GM11168 (cell line): ENCODE measurements around the gene FAR2.
"Not testable (repeated sequence)": the region's sequence is repeated elsewhere in the genome, so short reads cannot be mapped to it uniquely, and the experiment has no call there.

Experiments
- in situ Hi-C: fragments of 300-500 bp; cut with MboI; formaldehyde crosslinking; loops from one replicate; pipeline ENCODE4 v1.12.0; 2022; ENCODE audit warnings: low sequenced_read_pairs; ENCODE audit not compliant: unreplicated experiment

The FAR2 gene

DNA sequence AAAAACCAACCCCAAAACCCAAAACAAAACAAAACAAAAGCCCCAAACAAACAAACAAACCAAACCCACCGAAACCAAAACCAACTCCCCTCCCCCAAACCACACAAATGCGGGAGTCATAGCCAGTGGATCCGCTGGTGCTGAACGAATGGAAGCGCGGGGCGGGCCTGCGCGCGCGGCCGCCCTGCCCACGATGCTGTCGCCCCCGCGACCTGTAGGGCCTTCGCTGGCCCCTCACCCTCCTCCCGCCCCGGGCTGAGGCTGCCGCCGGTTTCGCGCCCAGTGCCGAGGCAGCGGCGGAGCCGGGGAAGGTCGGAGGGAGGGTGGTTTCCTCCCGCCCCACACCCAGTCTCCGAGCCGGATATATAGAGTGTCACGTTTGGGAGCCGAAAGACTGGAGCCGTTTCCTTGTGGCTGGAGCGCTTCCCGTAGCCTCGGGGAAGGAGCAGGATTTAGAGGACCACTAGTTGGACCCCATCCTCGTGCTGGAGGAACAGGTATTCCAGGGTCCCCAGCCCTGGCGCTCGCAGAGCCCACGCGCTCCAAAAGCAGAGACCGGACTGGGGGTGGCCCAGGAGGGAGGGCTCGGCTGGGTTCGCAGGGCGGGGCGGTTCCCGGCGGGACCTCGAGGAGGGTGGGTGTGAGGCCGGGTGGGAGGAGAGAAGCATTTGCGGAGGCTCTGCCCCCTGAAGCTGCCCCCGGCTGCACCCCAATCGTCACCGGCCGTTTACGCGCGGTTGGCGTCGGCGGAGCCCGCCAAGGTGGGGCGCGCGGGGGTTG is at the start of gene FAR2:
TSS of gene FAR2 (plus strand) at position 368 of the 780 bp plus-strand sequence. CDS start 121,172 bp downstream, outside the sequence.
- in situ Hi-C loops = no loop called here

DNA sequence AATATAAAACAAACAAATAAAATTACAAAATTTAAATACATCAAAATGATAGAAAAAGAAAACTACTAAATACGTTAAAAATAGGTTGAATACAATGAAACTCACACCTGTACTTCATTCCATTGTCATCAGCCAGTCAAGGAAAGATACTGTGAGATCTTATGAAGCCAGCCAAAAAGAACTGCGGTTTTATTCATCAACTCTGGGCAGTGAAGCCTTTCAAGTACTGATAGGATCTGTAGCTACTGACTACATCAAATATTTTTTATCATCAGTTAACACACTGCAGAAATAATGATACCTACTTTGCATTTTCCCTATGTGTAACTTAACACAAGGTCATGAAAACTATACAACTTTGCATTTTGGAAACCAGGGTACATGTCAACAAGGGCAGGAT is 46.3 kb upstream of the FAR2 start:
- in situ Hi-C loops = no loop called here

DNA sequence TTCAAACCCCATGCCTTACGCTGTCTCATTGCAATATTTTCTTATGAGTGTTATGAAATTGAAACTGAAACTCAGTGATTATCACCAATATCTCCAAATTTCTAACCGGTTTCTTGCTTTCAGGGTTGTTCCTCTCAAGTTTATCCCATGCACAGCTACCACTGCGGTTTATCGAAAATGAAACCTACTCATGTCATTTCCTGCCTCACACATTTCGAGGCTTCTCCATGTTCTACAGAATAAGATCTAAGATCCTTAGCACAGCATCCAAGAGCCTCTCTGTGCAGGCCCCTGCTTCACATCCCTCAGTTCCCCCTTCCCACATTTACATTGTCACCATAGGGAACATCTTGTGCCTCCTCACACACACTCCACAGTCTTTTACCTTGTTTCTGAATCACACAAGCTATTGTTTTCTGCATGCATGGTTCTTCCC is 45.5 kb upstream of the FAR2 start:
- in situ Hi-C loops = no loop called here

DNA sequence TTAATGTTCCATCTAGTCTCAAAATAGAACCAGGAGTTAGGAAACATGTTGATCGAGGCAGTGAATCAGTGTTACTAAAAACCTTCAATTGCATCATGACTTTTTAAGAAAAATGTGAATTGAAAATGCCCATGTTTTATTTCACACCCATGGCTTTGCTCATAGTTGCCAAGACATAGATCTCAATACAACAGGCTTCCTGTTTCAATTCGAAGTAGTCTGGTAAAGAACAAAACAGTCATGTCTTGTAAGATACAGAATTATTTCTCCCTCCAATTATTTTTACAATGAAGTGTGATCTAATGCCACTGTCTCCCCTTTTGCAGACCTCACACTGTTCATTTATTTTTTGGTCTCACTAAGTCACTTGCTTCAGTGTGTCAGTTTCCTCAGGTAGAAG is 44.6 kb upstream of the FAR2 start:
- in situ Hi-C loops = no loop called here

DNA sequence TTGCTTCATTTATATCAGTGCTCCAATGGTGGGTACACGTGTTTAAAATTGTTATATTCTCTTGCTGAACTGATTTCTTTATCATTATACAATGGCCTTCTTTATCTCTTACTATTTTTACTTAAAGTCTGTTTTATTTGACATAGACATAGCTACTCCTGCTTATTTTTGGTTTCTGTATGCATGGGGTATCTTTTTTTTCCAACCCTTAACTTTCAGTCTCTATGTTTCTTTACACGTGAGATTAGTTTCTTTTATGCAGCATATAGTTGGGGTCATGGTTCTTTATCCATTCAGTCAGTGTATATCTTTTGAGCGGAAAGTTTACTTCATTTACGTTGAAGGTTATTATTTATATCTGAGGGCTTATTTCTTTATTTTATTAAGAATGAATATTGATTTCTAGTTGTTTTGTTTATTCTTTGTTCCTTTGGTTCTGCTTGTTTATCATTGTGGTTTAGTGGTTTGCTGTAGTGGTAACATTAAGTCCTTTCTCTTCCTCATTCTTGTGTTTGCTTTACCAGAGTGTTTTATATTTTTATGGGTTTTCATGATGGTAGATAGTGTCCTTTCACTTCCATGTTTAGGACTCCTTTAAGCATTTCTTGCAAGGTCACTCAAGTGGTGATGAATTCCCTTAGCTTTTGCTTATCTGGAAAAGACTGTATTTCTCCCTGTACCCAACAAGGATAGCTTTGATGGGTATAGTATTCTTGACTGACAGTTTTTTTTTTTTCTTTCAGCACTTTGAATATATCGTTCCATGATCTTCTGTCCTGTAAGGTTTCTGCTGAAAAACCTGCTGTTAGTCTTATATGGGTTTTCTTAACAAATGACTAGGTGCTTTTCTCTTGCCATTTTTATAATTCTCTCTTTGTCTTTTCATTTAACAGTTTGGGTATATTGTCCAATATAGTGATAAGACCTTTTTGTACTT is 38.3 kb upstream of the FAR2 start:
- in situ Hi-C loops = no loop called here

DNA sequence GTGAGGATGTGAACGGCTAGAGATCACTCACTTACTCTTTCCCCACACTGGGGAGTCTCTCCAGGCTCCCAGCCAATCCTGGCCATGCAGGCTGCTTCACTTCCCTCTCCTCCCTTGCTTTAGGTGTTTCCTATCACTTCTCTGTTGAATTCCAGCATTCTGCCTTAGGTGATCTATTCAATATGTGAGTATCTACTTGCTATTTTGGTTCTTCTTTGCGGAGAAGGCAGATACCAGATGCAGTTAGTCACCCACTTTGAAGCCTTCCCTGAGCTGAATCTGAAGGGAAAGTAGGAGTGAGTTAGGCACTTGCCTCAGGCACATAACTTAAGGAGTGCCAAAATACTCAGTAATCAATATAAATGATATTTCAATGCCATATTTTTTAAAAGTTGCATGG is 36.0 kb upstream of the FAR2 start:
- in situ Hi-C loops = no loop called here

DNA sequence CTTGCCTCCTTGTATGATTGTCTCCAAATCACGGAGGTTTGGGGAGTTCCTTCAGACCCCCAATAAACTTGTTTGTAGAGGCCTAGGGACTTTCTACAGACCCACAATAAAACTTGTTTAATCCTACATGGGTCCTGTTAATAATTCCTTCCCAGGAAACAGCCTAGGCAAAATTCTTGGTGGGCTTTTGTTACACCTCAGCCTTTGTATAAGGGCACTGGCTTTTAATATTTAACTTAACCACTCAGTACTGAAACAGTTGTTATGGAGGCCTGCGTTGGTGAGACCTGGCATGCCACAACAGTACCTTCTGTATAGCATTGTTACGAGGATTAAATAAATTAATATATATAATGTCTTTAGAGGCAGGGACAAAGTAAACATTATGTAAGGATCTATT is 32.7 kb upstream of the FAR2 start:
- in situ Hi-C loops = no loop called here

DNA sequence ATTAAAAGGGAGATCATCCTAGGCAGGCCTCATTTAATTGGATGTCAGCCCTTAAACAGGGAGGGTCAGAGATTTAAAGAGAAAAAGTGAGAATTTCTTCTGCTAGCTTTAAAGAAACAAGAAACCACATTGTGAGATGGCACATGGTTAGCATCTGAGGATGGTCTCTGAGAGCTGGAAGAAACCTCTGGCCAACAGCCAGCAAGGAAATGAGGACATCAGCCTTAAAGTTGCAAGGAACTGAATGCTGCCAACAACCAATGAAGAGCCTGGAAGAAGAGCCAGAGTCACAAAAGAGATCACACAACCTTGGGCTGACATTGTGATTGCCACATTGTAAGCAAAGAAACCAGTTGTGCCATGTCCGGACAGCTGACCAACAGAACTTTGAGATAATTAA is 17.5 kb upstream of the FAR2 start:
- in situ Hi-C loops = no loop called here

DNA sequence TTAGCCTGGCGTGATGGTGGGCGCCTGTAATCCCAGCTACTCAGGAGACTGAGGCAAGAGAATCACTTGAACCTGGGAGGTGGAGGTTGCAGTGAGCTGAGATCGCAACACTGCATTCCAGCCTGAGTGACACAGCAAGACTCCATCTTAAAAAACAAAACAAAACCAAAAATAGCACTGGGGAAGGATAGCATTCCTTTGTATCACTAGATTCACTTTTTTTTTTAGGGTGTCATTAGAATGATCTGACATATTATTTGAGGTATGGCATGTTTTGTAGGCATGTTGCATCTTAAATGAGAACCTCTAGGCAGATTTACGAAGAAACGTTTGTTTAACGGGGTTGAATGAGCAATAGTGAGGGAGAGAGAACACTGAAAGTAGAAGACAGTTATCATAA is 16.8 kb upstream of the FAR2 start:
- in situ Hi-C loops = no loop called here

DNA sequence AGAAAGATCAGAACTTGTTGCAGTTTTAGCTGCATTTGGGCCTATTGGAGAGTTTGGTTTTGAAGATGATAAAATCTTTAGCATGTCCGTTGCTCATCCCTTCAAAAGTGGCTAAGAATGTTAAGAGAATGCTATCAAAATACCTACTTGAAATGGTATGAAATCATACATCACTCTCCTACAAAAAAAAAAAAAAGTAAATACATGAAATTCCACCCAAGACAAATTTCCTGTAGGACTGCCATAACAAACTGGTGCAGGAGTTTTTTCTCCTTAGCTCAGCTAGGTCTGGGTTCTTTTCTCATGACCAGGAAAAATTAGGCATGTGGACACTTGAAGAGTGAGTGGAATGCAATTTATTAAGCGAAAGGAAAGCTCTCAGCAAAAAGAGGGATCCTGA is 15.9 kb upstream of the FAR2 start:
- in situ Hi-C loops = no loop called here

DNA sequence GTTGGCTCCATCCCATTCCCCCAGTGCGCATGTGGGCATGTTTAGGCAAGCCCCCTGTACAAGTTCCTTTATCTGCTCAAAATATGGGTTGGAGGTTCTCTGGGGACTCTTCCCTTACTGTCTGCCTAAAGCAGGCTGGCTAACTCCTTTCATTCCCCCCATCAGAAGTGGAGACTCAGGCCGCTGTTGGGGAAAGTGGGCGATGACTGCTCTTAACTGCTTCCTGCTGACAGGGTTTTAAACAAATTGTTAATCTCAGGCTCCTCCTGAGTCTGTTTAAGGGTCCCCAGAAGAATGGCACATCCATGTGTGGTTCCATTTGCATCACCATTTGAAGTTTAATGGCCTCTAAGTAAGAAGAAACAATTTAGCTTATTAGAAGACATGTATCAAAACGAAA is 15.4 kb upstream of the FAR2 start:
- in situ Hi-C loops = no loop called here

DNA sequence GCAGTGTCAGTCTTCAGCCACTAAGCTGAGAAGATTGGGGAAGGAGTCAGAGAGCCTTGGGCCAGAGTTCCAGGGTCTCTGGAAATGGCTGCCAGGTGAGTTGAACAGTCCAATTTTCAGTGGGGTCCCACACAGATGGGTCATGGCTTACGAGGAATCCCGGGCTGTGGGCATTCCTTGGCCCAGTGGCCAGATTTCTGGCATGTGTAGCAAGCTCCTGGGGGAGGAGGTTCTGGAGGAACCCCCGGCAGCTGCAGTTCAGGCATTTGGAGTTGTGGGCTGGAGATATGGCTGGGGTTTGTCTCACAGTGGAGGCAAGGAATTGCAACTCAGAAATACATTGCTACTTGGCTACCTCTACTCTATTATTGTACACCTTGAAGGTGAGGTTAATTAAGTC is 10.8 kb upstream of the FAR2 start:
- in situ Hi-C loops = not testable (repeated sequence)

DNA sequence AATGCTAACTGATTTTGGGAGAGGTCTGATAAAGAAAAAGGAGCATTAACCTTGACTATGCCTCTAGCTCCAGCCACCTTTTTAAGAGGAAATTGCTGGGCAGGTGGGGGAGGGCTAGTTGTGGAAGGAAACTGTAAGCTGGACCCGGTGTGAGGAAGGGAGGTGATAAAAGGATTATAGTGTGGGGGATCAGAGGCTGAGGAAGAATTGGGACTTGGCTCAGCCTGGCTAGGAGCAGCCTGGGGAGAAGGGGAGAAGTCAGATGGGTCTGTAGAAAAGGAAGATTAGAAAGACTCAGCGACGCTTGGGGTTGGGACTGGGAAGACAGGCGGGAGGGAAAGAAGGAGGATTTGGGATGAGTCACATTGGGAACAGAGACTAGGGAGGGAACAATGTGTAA is 10.2 kb upstream of the FAR2 start:
- in situ Hi-C loops = not testable (repeated sequence)

DNA sequence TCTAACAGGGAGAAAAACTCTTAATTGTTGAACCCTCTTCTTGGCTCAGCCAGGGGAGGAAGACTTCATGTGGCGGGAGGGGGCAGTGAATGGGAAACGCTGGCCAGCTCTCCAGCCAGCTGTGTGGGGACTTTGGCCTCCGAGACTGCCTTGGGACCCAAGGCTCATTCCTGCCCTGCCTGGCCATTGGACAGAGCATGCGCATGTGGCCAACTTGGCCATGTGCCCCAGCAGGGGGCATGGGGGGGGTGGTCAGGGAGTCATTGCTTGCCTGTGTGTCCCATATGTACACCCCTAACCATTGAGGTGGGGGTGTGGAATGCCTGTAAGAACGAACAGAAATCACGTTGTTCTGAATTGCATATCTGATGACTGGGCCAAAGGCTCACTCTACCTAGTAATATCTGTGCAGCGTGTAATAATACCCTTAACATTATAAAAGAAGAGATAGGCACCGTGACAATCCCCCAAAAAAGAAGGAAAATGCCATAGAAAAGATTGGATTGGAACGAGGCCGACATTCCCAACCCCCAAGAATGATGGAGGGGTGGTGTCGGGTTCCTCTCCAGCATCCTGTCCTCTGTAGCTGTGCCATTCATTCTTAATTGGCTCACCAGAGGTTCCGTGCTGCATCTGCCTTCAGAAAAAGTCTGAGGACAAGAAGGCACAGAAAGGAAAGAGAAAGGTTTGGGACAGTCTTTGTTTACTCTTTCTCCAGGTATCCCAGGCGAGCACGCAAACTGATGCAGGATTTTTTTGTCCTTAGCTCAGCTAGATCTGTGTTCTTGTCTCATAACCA is 3.5 kb upstream of the FAR2 start:
- in situ Hi-C loops = no loop called here

DNA sequence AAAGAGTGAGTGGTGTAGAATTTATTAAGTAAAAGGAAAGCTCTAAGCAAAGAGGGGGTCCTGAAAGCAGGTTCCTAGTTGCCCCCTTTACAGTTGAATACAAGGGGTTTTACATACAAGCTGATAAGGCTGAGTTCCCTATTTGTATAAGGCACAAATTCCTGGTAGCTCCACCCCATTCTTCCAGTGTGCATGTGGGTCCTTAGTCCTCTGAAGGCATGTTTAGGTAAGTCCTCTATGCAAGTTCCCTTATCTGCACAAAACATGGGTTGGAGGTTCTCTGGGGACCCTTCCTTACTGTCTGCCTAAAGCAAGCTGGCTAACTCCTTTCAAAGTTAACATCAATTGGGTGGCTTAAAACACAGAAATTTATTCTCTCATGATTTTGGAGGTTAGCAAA is 2.9 kb upstream of the FAR2 start:
- in situ Hi-C loops = no loop called here

DNA sequence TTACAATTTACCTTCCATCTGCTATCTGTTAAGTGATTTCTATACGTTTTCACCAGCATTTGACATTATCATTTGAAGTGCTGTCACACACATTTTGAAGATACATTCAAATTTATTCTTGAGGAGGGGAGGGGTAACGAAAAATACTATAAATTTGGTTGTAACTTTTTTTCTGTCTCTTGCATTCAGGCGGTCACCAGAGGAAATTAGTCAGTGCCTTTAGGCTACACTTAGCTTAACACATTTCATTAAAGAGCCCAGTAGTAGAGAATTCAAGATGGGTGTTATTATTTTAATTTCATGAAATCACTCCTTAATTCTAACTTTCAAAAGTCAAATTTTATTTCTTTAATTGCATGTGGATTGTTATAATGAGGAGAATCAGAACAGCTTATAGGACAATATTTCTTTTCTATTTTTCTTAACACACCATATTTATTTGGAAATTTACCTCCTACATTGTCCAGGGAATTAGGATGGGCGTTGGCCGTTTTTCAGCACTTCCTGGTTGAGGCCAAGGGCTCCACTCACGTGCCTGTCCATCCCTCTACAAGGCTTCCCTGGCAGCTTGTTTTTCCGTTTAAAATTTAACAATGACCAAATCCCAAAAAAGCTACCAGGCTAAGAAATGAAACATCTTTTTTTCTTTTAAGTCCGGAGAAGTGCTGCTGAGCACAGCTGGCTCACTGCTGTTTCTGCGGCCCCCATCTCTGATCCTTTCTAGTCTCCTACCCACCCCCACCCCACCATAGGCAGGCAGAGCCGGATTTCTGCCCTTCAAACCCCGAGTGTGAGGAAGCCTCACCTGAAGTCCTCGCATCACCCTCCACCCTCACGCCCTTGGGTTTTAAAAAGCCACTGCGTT is 1.1 kb upstream of the FAR2 start:
- in situ Hi-C loops = no loop called here

DNA sequence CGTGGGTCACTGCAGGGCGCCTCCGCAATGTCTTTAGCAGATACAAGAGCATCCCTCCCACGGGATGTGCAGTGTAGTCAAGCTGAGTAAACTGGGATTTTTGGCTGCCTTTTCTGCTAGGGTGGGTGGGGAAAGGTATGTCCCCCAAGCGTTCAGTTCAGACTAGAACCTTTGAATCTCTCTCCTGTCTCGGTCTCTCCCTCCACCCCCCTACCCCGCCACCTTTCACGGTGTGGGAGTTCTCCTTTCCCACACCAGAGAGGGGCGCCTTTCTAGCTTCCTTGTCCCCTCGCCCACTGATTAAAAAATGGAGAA is 525 bp upstream of the FAR2 start:
- in situ Hi-C loops = no loop called here

DNA sequence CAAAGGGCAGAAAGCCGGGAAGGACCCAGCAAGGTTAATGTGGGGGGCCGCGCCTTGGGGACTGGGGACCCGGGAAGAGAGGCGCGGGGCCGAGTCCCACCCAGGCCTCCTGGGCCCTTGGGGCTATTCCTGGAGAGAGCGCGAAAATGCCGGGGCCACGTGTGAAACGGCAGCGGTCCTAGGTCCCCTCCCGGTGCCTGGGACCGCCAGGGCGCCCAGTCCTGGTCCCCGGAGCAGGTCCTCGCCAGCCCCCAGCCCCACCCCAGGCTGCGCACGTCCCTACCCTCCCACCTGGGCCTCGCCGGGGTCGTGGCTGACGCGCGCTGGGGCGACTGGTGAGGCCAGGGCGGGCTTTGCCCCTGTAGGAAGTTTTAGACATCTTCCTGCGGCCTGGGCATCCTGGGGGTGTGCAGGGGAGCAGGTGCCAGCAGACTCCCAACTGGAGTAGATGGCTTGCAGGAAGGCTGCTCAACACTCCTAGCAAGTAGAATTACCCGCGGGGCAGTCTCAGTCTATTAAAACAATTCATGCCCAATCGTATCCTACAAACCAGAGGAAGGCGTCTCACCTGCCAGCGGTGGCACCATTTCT is 708 bp downstream of the FAR2 start:
- in situ Hi-C loops = no loop called here

DNA sequence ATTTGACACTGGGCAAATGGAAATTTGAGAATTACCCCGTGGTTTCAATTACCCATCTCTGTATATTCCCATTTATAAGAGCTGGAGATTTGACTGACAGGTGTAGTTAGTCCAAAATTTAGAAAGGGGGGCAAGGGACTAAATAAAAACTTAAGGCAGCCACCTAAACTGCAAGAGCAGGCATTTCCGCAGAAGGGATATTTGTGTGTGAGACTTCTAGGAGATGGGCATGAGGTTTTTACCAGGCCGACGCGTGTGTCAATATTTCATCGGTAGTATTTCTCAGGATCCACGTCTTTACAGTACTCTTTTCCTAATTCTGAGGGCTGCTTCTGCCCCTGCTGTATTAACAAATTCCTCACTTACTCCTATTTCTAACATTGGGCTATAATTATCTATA is 1.4 kb downstream of the FAR2 start:
- in situ Hi-C loops = no loop called here
